ENCODE measurements around the gene ZNF407.
A peak's percentile ranks its signal among the peaks of the same experiment; 100 is the strongest.

The ZNF407 gene, protein sequence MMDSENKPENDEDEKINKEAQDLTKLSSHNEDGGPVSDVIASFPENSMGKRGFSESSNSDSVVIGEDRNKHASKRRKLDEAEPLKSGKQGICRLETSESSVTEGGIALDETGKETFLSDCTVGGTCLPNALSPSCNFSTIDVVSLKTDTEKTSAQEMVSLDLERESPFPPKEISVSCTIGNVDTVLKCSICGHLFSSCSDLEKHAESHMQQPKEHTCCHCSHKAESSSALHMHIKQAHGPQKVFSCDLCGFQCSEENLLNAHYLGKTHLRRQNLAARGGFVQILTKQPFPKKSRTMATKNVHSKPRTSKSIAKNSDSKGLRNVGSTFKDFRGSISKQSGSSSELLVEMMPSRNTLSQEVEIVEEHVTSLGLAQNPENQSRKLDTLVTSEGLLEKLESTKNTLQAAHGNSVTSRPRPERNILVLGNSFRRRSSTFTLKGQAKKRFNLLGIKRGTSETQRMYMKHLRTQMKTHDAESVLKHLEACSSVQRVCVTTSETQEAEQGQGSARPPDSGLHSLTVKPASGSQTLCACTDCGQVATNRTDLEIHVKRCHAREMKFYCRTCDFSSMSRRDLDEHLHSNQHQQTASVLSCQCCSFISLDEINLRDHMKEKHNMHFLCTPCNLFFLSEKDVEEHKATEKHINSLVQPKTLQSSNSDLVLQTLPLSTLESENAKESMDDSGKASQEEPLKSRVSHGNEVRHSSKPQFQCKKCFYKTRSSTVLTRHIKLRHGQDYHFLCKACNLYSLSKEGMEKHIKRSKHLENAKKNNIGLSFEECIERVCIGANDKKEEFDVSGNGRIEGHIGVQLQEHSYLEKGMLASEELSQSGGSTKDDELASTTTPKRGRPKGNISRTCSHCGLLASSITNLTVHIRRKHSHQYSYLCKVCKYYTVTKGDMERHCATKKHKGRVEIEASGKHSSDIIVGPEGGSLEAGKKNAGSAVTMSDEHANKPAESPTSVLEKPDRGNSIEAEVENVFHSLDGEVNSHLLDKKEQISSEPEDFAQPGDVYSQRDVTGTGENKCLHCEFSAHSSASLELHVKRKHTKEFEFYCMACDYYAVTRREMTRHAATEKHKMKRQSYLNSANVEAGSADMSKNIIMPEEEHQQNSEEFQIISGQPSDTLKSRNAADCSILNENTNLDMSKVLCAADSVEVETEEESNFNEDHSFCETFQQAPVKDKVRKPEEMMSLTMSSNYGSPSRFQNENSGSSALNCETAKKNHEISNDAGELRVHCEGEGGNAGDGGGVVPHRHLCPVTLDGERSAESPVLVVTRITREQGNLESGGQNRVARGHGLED (N-terminal part only)

GRCh38 chr18:74597662-74598349, at the start of gene ZNF407:
TSS of gene ZNF407 (plus strand) at chr18:74597870. CDS start at chr18:74631020, 33,150 bp downstream.
- H3K36me3 ChIP-seq (ENCODE audit: low read depth) = peaks cover 5% of the 10 kb centered on the region; the same call in 1 of the 2 replicates
- DNase-seq (ENCODE audit: low spot score) (peak; percentile 85), ATAC-seq (ENCODE audit: low read depth) (peak; percentile 83)
- H3K4me1 ChIP-seq (ENCODE audit: insufficient read depth, poor library complexity, severe bottlenecking) = peaks cover 7% of the 10 kb centered on the region
- peak within 1 kb of the TSS; percentile 80 for H3K27ac ChIP-seq (ENCODE audit: poor library complexity, severe bottlenecking)
- TF ChIP-seq, protein P1, sequence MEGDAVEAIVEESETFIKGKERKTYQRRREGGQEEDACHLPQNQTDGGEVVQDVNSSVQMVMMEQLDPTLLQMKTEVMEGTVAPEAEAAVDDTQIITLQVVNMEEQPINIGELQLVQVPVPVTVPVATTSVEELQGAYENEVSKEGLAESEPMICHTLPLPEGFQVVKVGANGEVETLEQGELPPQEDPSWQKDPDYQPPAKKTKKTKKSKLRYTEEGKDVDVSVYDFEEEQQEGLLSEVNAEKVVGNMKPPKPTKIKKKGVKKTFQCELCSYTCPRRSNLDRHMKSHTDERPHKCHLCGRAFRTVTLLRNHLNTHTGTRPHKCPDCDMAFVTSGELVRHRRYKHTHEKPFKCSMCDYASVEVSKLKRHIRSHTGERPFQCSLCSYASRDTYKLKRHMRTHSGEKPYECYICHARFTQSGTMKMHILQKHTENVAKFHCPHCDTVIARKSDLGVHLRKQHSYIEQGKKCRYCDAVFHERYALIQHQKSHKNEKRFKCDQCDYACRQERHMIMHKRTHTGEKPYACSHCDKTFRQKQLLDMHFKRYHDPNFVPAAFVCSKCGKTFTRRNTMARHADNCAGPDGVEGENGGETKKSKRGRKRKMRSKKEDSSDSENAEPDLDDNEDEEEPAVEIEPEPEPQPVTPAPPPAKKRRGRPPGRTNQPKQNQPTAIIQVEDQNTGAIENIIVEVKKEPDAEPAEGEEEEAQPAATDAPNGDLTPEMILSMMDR (IDR thresholded peaks at IDR 0.05; ENCODE audit: poor library complexity, severe bottlenecking) = no peak
- no peaks in the 10 kb centered on the region for H3K9me3 ChIP-seq (ENCODE audit: severe bottlenecking)
- no peaks in the 10 kb centered on the region for H3K27me3 ChIP-seq (ENCODE audit: insufficient read depth, poor library complexity, severe bottlenecking)
- H3K4me3 ChIP-seq (ENCODE audit: severe bottlenecking) = peak within 1 kb of the TSS; percentile 88

DNA sequence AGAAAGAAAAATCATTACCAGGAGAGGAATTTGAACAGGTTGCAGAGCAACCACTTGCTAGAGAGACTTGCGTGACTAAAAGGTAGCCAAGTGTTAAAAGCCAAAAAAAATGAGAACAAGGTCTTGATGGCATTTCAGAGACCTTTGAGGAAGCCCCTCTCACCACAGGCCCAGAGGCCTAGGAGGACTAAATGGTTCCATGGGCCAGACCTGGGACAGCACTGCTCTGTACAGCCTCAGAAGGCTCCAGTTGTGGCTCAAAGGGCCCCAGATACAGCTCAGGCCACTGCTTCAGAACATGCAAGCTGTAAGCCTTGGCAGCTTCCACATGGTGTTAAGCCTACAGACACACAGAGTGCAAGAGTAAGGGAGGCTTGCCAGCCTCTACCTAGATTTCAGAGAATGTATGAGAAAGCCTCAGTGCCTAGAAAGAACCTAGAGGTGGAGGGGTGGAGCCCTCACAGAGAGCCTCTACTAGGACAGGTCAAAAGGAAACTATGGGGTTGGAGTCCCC, 48.0 kb upstream of the ZNF407 start:
- H3K4me1 ChIP-seq (ENCODE audit: insufficient read depth, poor library complexity, severe bottlenecking) = peaks cover 3% of the 10 kb centered on the region
- no peak overlapping the region for H3K27ac ChIP-seq (ENCODE audit: poor library complexity, severe bottlenecking)
- H3K9me3 ChIP-seq (ENCODE audit: severe bottlenecking) = peaks cover 5% of the 10 kb centered on the region
- TF ChIP-seq, protein P1 (IDR thresholded peaks at IDR 0.05; ENCODE audit: poor library complexity, severe bottlenecking) = no peak
- DNase-seq (ENCODE audit: low spot score) (no peak), ATAC-seq (ENCODE audit: low read depth) (no peak)
- no peak overlapping the region for H3K4me3 ChIP-seq (ENCODE audit: severe bottlenecking)
- peaks cover 3% of the 10 kb centered on the region for H3K27me3 ChIP-seq (ENCODE audit: insufficient read depth, poor library complexity, severe bottlenecking)
- no peaks in the 10 kb centered on the region for H3K36me3 ChIP-seq (ENCODE audit: low read depth)

- peaks cover 3% of the 10 kb centered on the region for H3K4me1 ChIP-seq (ENCODE audit: insufficient read depth, poor library complexity, severe bottlenecking)
- TF ChIP-seq, protein P1 (IDR thresholded peaks at IDR 0.05; ENCODE audit: poor library complexity, severe bottlenecking) = no peak
- H3K36me3 ChIP-seq (ENCODE audit: low read depth) = no peaks in the 10 kb centered on the region
- ATAC-seq (ENCODE audit: low read depth) = no peak
- no peak for DNase-seq (ENCODE audit: low spot score)
- peaks cover 5% of the 10 kb centered on the region for H3K9me3 ChIP-seq (ENCODE audit: severe bottlenecking)
- H3K27ac ChIP-seq (ENCODE audit: poor library complexity, severe bottlenecking) = no peak overlapping the region
- no peak overlapping the region for H3K4me3 ChIP-seq (ENCODE audit: severe bottlenecking)
- peaks cover 3% of the 10 kb centered on the region for H3K27me3 ChIP-seq (ENCODE audit: insufficient read depth, poor library complexity, severe bottlenecking)
These were observed 46.8 kb upstream of the ZNF407 start for GRCh38 chr18:74550886-74551285.

GRCh38 chr18:74551452-74551851, 46.2 kb upstream of the ZNF407 start:
- no peak for ATAC-seq (ENCODE audit: low read depth)
- no peaks in the 10 kb centered on the region for H3K36me3 ChIP-seq (ENCODE audit: low read depth)

More at GRCh38 chr18:74551452-74551851, 46.2 kb upstream of the ZNF407 start:
- Histone ChIP-seq H3K27me3 (ENCODE audit: insufficient read depth, poor library complexity, severe bottlenecking) (peaks cover 3% of the 10 kb centered on the region), H3K4me1 (ENCODE audit: insufficient read depth, poor library complexity, severe bottlenecking) (peaks cover 3% of the 10 kb centered on the region), H3K27ac (ENCODE audit: poor library complexity, severe bottlenecking) (no peak overlapping the region), H3K4me3 (ENCODE audit: severe bottlenecking) (no peak overlapping the region), H3K9me3 (ENCODE audit: severe bottlenecking) (peaks cover 5% of the 10 kb centered on the region)
- TF ChIP-seq, protein P1 (IDR thresholded peaks at IDR 0.05; ENCODE audit: poor library complexity, severe bottlenecking) = no peak
- DNase-seq (ENCODE audit: low spot score) = no peak

Measured in RWPE2 (cell line).